ENCODE data around the gene PLPP3.

The PLPP3 gene

DNA sequence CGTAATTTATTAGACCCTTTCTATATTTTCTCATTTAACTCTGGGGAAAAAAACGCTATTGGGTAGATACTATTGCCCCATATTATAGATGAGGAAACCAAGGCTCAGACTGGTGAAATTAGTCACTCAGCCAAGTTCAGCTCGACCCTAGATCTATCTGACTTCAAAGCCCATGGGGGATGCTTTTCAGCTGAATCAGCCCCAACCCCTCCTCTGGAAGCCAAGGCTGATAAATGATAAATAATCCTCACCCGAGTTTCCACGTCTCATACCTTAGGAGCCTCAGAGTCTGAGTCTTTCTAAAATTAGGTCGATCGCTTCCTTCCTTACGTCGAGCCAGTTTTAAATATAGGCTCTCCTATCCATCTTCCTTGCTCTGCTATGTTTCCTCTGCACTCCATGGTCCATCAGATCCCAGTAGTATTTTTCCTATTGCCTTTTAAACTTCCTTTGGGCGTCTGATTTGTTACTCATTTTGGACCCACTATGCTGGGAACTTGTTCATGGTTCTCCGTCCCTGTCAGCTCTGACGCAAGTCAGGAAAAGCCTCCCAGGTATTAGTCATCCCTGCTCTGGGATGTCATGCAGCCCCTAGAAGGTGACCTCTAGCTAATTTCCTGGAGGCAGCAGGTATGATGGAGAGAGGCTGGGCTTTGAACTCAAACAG lies 122.8 kb downstream of the PLPP3 start:
- no peak for DNase-seq

DNA sequence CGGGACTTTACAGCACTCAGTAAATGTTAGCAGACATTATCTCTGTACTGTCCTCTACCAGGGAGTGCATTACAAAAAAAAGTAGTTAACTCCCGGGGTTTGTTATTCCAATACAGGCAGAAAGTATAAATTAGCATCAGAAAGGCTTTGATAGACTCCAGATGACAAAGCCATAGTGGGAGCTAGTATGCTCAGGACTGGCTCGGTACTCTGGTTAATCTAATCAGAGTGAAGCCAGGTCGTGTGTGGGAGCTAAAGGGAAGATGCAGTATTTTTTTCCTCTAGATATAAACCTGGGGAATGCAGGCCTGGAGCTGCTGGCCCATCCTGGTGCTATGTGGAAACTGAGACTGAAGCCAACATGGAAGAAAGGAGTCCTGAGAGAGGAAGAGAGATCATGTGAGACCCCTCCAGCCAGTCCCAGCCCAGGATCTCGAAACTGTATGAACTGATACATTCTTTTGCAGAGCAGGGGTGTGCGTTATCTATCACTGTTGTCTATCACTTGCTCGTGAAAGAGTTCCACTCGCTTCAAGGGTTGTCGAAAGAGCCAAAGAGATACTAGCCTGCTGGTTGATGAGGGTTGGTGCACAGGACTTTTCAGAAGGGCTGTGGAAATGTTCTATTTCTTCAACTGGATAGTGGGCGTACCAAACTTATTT lies 125.8 kb downstream of the PLPP3 start:
- DNase-seq, result no peak

DNA sequence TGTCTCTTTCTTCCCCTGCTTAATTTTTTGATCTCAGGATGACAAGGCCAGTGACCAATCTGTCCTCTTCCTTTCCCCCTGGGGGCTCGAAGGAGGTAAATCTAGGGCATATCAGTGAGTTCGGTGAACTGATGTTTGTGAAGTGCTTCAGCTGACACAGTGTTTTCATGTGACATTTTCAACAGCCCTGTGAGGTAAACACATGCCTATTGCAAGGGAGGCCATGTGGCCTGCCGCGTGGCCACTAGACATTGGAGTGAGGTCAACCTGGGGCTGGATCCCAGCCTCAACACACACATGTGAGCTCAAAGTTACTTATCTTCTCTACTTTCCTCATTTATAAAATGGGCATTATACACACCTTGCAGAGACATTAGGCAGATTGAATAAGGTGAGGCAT lies 126.3 kb downstream of the PLPP3 start:
- DNase-seq, result no peak

DNA sequence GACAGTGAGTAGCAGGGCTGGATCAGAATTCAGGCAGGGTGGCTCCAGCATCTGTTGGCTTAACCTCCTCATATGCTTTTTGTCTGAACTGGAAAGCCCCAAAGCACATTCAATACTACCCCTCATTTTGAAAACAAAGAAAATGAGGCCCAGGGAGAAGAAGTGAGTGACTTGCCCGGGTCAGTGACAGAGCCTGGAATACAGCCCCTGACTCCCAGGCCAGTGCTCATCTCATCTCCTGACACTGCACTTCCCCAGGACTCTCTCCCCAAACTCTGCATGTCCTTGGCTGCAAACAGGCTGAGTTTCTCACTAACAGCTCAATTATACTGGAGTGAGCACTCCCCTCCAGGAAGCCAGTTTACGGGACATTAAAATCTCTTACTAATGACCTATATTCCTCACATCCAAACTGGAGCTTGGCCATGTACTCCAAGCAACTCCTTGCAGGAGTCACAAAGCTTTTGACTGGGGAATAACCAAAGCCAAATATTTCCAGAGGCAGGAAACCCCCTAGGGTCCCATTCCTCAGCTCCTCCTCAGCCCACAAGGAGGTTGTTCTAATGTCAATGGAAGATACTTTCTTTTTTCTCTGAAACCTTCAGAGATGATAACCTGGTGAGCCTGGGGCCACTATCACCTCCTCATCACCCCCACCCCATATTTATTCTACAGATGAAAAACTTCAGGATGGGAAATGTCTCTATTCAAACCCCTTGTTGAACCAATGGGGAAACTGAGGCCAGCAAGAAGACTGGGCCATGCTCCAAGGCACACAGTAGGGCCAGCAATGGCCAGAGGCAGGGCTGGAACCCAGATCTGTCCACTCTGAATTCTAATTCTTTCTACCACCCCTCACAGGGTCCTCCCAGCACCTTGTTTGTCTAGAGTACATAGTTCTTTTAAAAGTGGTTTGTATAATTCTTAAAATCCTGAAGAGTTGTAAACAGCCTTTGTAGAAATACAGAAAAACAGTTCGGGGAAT lies 127.0 kb downstream of the PLPP3 start:
- DNase-seq, result no peak

DNA sequence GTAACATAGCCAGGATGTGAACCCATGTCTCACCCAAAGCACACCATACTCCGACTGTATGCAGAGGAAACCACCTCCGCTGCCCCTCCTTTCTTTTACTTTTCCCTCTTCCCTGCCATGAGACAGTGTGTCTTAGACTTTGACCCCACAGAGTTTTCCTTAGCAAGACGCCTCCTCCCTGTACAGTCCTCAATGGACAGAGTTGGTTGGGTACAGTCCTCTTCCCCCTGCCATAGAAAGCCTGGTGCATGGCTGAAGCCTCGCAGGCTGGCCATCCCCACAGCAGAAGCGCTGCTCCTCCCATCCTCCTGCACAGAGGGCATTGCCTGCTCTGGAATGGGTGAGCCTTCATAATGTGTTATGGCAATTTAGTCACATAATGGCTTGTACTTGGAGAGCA lies 127.9 kb downstream of the PLPP3 start:
- no peak for DNase-seq

DNA sequence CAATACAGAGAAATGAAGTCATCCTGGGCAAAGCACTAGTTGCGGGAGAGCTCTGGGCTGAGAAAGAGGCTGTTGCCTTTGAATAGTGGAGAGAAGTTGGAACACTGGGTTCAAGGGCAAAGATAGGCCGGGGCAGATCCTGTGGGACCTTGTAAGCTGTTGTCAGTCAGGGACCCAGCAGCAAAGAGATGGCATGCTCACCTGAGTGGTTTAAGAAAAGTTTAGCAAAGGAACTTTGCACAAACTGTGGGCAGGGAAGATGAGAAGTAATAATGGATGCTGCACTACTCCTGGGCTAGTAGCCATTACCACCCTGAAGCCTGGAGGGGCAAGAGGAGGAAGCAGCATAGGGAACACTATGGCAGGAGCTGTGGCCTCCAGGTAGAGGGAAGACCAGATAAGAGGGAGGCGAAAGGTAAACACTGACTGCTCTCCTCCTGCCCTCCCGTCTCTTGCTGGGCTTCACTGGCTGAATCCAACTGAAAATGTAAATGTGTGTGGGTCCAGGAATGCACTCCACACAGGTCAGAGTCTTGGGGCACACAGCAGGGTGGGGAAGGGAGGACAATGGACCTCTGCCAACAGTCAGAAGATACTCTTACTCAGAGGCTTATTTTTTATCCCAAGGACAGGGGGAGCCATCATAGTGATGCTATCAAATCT lies 129.2 kb downstream of the PLPP3 start:
- DNase-seq, result no peak

DNA sequence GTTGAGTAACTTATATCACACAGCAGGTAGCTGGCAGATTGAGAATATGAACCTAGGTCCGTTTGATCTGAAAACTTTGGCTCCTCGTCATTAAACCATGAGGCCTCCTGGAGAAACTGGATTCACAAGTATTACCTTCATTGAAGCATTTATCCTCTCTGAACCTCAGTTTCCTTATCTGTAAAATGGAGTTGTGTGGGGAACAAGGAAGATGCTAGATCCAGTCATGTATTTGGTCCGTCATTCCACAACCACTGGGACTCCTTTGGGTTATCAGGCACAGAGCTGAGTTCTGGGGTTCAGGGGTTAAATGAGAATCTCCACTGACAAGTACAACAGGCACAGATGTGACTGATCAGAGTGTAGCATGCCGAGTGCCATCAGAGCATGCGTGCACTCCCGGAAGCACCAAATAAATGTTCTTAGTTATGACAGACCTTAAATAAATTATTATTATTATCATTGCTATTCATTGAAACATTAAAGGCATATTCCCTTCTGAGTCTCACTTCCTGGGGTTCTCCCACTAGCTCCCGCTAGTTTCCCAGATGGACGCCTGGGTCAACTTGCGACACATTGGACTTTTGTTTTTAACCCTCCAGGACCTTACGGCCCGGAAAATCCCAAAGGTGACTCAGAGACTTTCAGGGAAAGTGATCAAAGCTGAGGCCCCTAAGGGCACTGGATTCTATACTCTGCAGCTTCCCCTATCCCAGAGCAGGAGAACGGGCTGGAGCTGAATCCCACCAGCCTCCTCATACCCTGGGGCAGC lies 130.6 kb downstream of the PLPP3 start:
- no peak for DNase-seq

DNA sequence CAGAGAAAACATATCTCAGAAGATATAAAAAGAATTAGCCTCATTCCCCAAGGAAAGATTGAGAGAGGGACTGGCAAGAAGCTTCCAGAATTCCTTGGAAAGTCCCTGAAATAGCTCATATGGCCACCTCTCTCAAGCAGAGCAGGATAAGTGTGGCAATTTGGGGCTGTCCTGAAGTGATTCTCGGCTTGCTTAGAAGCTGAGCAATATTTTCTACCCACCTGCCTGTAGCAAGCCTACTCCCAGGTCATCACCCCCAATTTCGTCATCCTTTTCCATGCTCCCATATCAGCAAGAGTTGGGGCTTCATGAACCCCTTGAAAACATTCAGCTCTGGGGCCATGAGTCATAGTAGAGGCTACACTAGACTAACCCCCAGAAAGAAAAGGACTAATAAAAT lies 131.5 kb downstream of the PLPP3 start:
- no peak for DNase-seq

DNA sequence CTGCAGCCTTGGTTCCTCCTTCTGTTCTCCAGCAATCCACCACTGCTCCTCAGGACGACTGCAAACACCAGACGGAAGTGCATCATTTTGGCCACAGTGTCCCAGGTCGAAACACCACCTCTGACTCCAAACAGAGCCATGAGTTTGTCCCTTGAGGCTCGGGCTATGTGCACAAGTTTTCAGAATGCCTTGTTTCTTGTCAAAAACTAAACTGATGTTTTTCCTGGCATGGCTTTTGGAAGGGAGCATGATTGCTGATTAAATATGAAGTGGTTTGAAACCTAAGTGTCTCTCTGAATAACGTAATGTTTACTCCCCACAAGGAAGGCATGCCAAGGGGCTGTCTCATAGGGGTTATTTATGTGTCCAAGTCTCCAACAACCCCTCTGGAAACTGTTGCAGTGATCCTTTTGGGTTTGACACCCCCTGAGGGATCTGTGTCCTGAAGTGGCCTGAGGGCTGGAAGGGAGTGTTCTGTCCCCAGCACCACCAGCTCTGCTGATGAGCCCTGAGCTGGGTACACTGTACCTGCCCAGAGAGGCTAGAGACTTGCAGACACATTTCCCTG lies 132.7 kb downstream of the PLPP3 start:
- DNase-seq, result no peak

DNA sequence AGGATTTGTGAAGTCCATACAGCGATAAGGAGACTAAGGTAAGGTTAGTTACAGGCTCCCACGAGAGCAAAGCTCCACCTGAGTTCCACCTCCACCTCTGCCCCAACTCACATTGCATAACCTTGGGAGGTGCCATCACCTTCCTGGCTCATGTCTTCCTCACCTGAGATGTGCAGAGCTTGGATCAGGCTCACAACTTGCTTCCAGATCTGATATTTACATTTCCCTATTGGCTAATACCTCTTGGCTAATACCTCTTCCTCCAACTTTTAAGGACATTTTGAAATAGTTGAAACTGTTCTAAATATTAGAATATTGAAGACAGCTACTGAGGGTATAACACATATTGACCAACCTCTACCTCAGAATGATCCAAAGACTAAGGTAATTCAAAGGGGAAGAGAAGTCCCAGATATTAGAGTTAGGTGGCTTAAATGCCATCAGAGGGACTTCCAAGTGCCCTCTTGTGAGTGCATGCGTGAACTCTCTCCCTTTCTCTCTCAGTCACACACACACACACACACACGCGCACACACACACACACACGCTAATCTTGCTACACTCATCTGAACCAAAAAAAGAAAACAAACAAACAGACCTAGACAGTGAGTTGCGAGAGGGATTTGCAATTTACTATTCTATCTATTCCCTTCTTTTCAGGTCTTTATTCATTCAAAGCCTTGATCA lies 134.3 kb downstream of the PLPP3 start:
- DNase-seq, result no peak
